ENCODE measurements around the gene MSI2.

GRCh38 chr17:57415751-57416207 is 159.5 kb downstream of the MSI2 start:
- TF ChIP-seq, protein P1, sequence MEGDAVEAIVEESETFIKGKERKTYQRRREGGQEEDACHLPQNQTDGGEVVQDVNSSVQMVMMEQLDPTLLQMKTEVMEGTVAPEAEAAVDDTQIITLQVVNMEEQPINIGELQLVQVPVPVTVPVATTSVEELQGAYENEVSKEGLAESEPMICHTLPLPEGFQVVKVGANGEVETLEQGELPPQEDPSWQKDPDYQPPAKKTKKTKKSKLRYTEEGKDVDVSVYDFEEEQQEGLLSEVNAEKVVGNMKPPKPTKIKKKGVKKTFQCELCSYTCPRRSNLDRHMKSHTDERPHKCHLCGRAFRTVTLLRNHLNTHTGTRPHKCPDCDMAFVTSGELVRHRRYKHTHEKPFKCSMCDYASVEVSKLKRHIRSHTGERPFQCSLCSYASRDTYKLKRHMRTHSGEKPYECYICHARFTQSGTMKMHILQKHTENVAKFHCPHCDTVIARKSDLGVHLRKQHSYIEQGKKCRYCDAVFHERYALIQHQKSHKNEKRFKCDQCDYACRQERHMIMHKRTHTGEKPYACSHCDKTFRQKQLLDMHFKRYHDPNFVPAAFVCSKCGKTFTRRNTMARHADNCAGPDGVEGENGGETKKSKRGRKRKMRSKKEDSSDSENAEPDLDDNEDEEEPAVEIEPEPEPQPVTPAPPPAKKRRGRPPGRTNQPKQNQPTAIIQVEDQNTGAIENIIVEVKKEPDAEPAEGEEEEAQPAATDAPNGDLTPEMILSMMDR (IDR thresholded peaks at IDR 0.05; ENCODE audit: insufficient read depth, low read length, poor library complexity, severe bottlenecking) = no peak
- TF ChIP-seq EZH2phosphoT487 (conservative IDR thresholded peaks at IDR 0.05; ENCODE audit: low read length) = no peak

Data from SU-DHL-6 (cell line).